ENCODE results near the gene CNIH2. TPM values are rescaled to one million over a fixed set of nuclear protein-coding genes. Genes with fewer than 3 reads are reported as not detected.

The CNIH2 gene
- total and polyA plus RNA-seq, 2 donors (not counting 1 experiment from before 2014, with no cell fraction given): 0.92 to 2.0 TPM

DNA sequence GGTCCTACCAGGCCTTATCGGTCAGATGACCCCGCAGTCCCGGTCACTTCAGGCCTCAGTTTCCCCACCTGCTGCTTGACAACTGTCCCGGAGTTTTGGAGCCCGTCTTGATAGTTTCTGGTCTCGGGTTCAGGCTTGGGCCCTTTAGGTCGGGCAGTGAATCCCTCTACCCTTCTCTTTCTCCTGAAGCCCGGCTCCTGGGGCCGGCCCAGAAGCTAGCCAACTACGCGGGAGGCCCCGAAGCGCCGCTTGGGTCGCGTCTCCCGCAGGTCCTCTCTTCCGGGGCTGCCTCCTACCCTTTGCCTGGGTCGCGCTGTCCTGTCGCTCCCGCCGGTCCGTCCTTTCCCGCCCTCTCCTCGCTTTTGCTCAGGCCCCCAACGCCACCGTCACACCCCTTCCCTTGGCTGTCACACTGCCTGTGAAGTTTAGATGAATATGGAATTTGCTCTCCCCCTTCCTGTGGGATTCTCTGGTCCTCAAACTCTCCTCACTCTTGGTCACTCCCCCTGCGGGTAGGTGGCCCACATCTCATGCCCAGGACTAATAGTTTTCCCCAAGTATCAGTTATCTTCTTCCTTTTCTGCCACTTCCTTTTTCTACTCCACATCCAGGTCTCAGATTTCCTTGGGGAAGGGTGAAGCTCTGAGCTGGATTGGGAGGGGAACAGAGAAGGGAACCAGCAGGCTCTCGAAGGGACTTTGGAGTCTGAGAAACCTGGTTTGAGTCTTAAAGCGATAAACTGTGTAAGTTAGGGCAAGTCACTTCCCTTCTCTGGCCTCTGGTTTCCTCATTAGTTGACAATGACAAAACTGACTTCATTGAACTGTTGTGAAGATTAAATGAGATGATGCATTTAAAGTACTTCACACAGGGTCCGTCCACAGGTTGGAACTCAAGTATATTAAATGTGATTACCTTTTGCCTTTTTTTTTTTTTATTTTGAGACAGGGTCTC, 8.7 kb upstream of the CNIH2 start:
- H3K27ac Mint-ChIP-seq: peak overlapping the region; percentile 96
- no peak for ATAC-seq (ENCODE audit: low read depth)
- no peaks in the 10 kb centered on the region for H3K9me3 ChIP-seq (ENCODE audit: control extremely low read depth in 1 of 3, control insufficient read depth in 2 of 3, insufficient read depth in 1 of 3, low read length in 2 of 3)
- H3K4me3 ChIP-seq (ENCODE audit: control extremely low read depth in 1 of 5, extremely low read depth in 1 of 5, insufficient read depth in 1 of 5, low read depth in 2 of 5, low read length in 4 of 5): peak overlapping the region; percentile 81 to 100 (median 98)
- peaks cover 0 to 47% of the 10 kb centered on the region in 2 experiments for H3K36me3 ChIP-seq (replicated peaks in 1 of 2; ENCODE audit: control extremely low read depth in 1 of 2, control insufficient read depth in 1 of 2, extremely low read depth in 1 of 2, insufficient read depth in 2 of 2, low read length in 1 of 2)
- TF ChIP-seq, protein P1, sequence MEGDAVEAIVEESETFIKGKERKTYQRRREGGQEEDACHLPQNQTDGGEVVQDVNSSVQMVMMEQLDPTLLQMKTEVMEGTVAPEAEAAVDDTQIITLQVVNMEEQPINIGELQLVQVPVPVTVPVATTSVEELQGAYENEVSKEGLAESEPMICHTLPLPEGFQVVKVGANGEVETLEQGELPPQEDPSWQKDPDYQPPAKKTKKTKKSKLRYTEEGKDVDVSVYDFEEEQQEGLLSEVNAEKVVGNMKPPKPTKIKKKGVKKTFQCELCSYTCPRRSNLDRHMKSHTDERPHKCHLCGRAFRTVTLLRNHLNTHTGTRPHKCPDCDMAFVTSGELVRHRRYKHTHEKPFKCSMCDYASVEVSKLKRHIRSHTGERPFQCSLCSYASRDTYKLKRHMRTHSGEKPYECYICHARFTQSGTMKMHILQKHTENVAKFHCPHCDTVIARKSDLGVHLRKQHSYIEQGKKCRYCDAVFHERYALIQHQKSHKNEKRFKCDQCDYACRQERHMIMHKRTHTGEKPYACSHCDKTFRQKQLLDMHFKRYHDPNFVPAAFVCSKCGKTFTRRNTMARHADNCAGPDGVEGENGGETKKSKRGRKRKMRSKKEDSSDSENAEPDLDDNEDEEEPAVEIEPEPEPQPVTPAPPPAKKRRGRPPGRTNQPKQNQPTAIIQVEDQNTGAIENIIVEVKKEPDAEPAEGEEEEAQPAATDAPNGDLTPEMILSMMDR (IDR thresholded peaks at IDR 0.05): peak; percentile 22
- no peak for TF ChIP-seq EZH2 (IDR thresholded peaks at IDR 0.05; ENCODE audit: borderline replicate concordance, insufficient read depth, low read depth, low read length, poor library complexity, severe bottlenecking)
- no peaks in the 10 kb centered on the region for H3K27me3 Mint-ChIP-seq
- WGBS (ENCODE audit: insufficient coverage): under 1% methylated on average over 19 of the region's 32 CpGs
- H4K20me1 ChIP-seq (ENCODE audit: control insufficient read depth, insufficient read depth, low read length, poor library complexity, severe bottlenecking): peaks cover 46% of the 10 kb centered on the region
- intact Hi-C loops (cut with micrococcal nuclease): loop anchor here (1.0 to 5.0 kb wide), 7 partner anchors 13 to 557 kb away; partner anchors contain the start of genes BRMS1, CFL1, KAT5 and SF3B2
- H3K4me1 Mint-ChIP-seq: peaks cover 29% of the 10 kb centered on the region
- peak overlapping the region; percentile 81 to 97 for H3K27ac ChIP-seq (ENCODE audit: low read length in 2 of 2)
- H3K79me2 ChIP-seq (ENCODE audit: control insufficient read depth, insufficient read depth, low read length): peaks cover 41% of the 10 kb centered on the region
- peaks cover 14 to 27% of the 10 kb centered on the region in 2 donors for H3K4me1 ChIP-seq (ENCODE audit: control insufficient read depth in 2 of 2, insufficient read depth in 2 of 2, low read length in 2 of 2)
- ChIA-PET POLR2A (interaction anchor here (0.6 to 1.7 kb wide), 5 partner anchors 8 to 381 kb away, joined by 4 to 6 read pairs (median 5); no protein-coding TSS in a partner anchor), CTCF (interaction anchor here (0.7 to 4.7 kb wide), 3 partner anchors 12 to 42 kb away, joined by 3 to 33 read pairs (median 7); no protein-coding TSS in a partner anchor)
- H3K27me3 ChIP-seq (replicated peaks in 1 of 4; ENCODE audit: control extremely low read depth in 1 of 4, control insufficient read depth in 3 of 4, insufficient read depth in 4 of 4, low read length in 3 of 4): no peaks in the 10 kb centered on the region
- no peaks in the 10 kb centered on the region for H3K9me3 Mint-ChIP-seq (ENCODE audit: insufficient read depth)
- peak overlapping the region; percentile 94 for H3K9ac ChIP-seq (ENCODE audit: low read length)
- DNase-seq: peak; percentile 55
- peak overlapping the region; percentile 95 for H3K4me3 Mint-ChIP-seq
- peak overlapping the region; percentile 99 for H3K4me2 ChIP-seq (replicated peaks; ENCODE audit: low read depth, low read length, poor library complexity, severe bottlenecking)
- H2AFZ ChIP-seq (ENCODE audit: insufficient read depth, low read depth, low read length, poor library complexity, severe bottlenecking): peak overlapping the region; percentile 79
